Testis (tissue), 3 donors: ENCODE results near the gene MYDGF. TPM values are rescaled to one million over a fixed set of nuclear protein-coding genes. Genes with fewer than 3 reads are reported as not detected.
A peak's percentile ranks its signal among the peaks of the same experiment; 100 is the strongest.

Source experiments
- DNase-seq: peaks from one replicate; pipeline ENCODE4 v3.0.0-alpha.2; 2019
- H3K27ac ChIP-seq, 2 donors: fragments of 200-600 bp; sonication (generic); one replicate each; pipeline ENCODE4 v1.5.1; 2019
- H3K27me3 ChIP-seq: fragments of 200-600 bp; sonication (generic); one replicate; pipeline ENCODE4 v1.5.1; 2019
- H3K36me3 ChIP-seq: fragments of 200-600 bp; sonication (generic); one replicate; pipeline ENCODE4 v1.5.1; 2017; ENCODE audit warnings: low read depth; ENCODE audit errors: missing control alignments
- H3K4me1 ChIP-seq: fragments of 200-600 bp; sonication (generic); one replicate; pipeline ENCODE4 v1.5.1; 2019
- H3K4me3 ChIP-seq, 2 donors: fragments of 200-600 bp; sonication (generic); one replicate each; pipeline ENCODE4 v1.5.1; 2017 to 2019
- H3K9me3 ChIP-seq: fragments of 200-600 bp; sonication (generic); one replicate; pipeline ENCODE4 v1.5.1; 2017
- POLR2A ChIP-seq: fragments of 450-650 bp; IDR thresholded peaks from one replicate; pipeline ENCODE4 v1.6.1; 2017; ENCODE audit warnings: antibody characterized with exemption, mild to moderate bottlenecking, moderate library complexity
- WGBS, 2 donors: methylation state at CpG; one replicate each; pipeline ENCODE4 v1.1.5; 2018; 5-methylcytosine and 5-hydroxymethylcytosine counted together
- intact Hi-C: fragments of 100-400 bp; cut with DNase I; formaldehyde crosslinking; loops from one replicate; pipeline ENCODE4 v1.15.1; 2023; ENCODE audit warnings: low total_unique reads
- polyA plus RNA-seq: library from polyadenylated mRNA; stranded (reverse); fragments of 350-450 nt; fragmentation: Illumina TruSeq; extraction: RNeasy Lipid Tissue Mini Kit (QIAGEN cat#74804); gene quantifications from one replicate; pipeline ENCODE4 v1.2.3, GENCODE V29; 2014; ENCODE audit warnings: low read depth, low replicate concordance; ENCODE audit not compliant: insufficient read depth
- total RNA-seq, 2 donors: library from RNA; depleted of rRNA; stranded (reverse); fragments of >200 nt; gene quantifications; one replicate each; pipeline ENCODE4 v1.2.3, GENCODE V29; 2016
- TF ChIP-seq, protein P1 (sequence below), 3 experiments: fragments of 450-650 bp in 2 of 3; fragments of 200-600 bp in 1 of 3; sonication (generic) in 1 of 3; IDR thresholded peaks; one replicate each; pipeline ENCODE4 v1.5.1; 2016 to 2019; ENCODE audit warnings: antibody characterized with exemption in 3 of 3, mild to moderate bottlenecking in 2 of 3, moderate library complexity in 1 of 3

Gene MYDGF
- total and polyA plus RNA-seq, 3 donors from 2014 or later, result 51.6 to 87.0 (median 61.4) TPM

DNA sequence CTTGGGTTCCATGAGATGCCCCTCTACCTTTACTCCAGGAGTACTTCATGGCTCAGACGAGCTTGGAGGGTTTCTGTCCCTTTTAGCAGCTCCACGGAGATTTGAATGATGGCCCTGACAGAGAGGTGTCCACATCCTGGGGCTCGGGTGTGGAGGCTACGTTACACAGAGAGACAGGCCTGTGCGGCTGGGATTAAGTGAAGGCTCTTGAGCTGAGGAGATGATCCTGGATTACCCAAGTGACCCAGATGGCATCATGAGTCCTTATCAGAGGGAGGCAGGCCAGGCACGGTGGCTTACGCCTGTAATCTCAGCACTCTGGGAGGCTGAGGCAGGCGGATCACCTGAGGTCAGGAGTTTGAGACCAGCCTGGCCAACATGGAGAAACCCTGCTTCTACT is 41.1 kb upstream of the MYDGF start:
- TF ChIP-seq, protein P1, sequence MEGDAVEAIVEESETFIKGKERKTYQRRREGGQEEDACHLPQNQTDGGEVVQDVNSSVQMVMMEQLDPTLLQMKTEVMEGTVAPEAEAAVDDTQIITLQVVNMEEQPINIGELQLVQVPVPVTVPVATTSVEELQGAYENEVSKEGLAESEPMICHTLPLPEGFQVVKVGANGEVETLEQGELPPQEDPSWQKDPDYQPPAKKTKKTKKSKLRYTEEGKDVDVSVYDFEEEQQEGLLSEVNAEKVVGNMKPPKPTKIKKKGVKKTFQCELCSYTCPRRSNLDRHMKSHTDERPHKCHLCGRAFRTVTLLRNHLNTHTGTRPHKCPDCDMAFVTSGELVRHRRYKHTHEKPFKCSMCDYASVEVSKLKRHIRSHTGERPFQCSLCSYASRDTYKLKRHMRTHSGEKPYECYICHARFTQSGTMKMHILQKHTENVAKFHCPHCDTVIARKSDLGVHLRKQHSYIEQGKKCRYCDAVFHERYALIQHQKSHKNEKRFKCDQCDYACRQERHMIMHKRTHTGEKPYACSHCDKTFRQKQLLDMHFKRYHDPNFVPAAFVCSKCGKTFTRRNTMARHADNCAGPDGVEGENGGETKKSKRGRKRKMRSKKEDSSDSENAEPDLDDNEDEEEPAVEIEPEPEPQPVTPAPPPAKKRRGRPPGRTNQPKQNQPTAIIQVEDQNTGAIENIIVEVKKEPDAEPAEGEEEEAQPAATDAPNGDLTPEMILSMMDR (IDR thresholded peaks at IDR 0.05), result no peak
- TF ChIP-seq POLR2A, result no peak
- no peak overlapping the region for H3K27ac ChIP-seq
- no peaks in the 10 kb centered on the region for H3K9me3 ChIP-seq
- H3K4me1 ChIP-seq, result peaks cover 11% of the 10 kb centered on the region
- no peaks in the 10 kb centered on the region for H3K36me3 ChIP-seq
- H3K27me3 ChIP-seq, result no peaks in the 10 kb centered on the region
- intact Hi-C loops, result no loop called here
- no peak for DNase-seq
- no peak overlapping the region for H3K4me3 ChIP-seq
- WGBS, 2 donors, result 90 to 95% methylated on average over 5 to 8 of the region's 8 CpGs

DNA sequence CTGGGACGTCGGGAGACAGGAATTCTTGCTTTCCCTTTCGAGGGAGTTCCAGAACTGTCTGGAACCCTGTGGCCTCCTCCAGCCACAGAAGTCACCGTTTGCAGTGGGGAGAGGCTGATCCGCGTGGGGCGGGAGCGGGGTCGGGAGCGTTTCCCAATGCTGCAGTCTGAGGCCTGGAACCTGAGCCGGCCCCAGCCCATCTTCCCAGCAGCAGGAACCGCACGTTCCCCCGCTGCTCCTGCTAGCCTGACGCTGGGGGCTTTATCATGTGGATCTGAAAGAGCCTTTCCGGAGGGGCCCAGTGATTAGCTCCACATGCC is 40.1 kb upstream of the MYDGF start:
- no peaks in the 10 kb centered on the region for H3K27me3 ChIP-seq
- intact Hi-C loops, result no loop called here
- H3K9me3 ChIP-seq, result no peaks in the 10 kb centered on the region
- no peaks in the 10 kb centered on the region for H3K36me3 ChIP-seq
- no peak for DNase-seq
- peaks cover 20% of the 10 kb centered on the region for H3K4me1 ChIP-seq
- TF ChIP-seq, protein P1 (IDR thresholded peaks at IDR 0.05), result no peak
- TF ChIP-seq POLR2A, result no peak
- H3K4me3 ChIP-seq, result no peak overlapping the region
- H3K27ac ChIP-seq, result no peak overlapping the region
- 90 to 93% methylated on average over 2 to 16 of the region's 16 CpGs for WGBS, 2 donors

DNA sequence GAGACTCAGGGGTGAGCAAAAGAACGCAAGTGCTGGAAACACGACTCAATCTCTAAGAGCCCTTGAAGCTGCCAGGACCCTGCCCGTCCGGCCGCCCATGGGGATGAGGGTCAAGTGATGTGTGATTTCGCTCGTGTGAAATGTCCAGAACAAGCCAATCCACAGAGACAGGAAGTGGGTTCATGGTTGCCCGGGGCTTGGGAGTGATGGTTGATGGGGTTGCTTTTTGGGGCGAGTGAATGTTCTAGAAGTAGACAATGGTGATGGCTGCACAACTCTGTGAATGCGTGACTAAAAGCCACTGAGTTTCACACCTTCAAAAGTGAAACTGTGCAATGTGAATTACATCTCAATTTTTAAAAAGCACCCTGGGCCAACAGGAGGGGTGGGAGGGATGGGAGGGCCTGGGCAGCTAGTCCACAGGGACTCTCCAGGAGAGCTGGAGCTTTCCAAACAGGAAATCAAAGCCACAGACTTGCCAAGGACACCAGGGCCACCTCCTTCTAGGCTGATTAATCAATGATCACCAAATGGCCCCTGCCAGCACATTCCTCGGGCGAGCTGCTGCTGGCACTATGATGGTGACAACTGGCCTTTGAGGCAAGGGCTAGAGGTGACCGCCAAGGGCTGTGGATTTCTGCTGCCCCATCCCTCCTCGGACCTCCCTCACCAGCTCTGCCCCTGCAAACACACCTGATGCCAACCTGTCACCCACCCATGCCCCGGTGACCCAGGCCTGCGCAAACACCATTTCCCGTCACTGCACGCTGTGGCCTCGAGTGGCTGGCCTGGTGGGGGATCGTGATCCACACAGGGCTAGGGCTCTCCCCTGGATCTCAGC is 39.5 kb upstream of the MYDGF start:
- DNase-seq, result no peak
- Histone ChIP-seq H3K4me1 (peaks cover 24% of the 10 kb centered on the region), H3K27me3 (no peaks in the 10 kb centered on the region), H3K9me3 (no peaks in the 10 kb centered on the region), H3K27ac (no peak overlapping the region), H3K36me3 (no peaks in the 10 kb centered on the region), H3K4me3 (no peak overlapping the region)
- WGBS, 2 donors, result 85 to 91% methylated on average over 14 to 20 of the region's 20 CpGs
- TF ChIP-seq POLR2A, result no peak
- TF ChIP-seq, protein P1 (IDR thresholded peaks at IDR 0.05), result no peak
- intact Hi-C loops, result no loop called here

DNA sequence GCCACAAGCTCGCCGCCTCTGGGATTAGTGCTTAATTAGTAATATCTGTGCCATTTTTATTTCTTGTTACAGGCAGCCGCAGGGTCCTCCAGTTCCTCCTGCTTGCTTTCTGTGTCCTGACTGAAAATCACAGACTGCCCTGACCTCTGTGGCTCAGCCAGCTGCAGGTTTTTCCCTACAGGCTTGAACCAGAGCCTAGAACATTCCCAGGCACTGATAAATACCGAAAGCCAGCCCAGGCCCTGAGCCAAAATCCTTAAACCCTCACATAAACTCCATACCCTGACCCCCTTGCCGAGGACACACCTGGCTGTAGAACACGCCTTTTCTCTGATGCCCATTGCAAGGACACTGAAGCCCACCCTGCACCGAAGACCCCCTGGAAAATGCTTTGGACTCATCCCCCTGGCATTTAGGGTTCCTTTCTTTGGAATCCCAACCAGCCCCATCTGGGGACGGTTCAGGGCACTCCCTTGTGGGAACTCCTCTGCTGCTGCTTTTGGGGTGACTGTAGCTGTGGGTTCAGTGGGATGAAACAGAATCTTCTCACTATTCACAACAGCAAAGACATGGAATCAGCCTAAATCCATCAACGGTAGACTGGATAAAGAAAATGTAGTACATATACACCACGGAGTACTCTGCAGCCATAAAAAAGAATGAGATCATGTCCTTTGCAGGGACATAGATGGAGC is 38.0 kb upstream of the MYDGF start:
- Histone ChIP-seq H3K27ac (no peak overlapping the region), H3K36me3 (no peaks in the 10 kb centered on the region), H3K27me3 (no peaks in the 10 kb centered on the region), H3K9me3 (no peaks in the 10 kb centered on the region), H3K4me3 (no peak overlapping the region), H3K4me1 (peaks cover 30% of the 10 kb centered on the region)
- no peak for TF ChIP-seq POLR2A
- TF ChIP-seq, protein P1 (IDR thresholded peaks at IDR 0.05), result no peak
- intact Hi-C loops, result no loop called here
- peak; percentile 38 for DNase-seq
- WGBS, 2 donors, result 70 to 76% methylated on average over 10 of the region's 10 CpGs
